ENCODE measurements around the gene LYRM1. TPM values are rescaled to one million over a fixed set of nuclear protein-coding genes. Genes with fewer than 3 reads are reported as not detected.

LYRM1 gene
- polyA plus RNA-seq, 1 donor (not counting 4 experiments of a cell fraction or from before 2014, with no cell fraction given) = 21.7 TPM

DNA sequence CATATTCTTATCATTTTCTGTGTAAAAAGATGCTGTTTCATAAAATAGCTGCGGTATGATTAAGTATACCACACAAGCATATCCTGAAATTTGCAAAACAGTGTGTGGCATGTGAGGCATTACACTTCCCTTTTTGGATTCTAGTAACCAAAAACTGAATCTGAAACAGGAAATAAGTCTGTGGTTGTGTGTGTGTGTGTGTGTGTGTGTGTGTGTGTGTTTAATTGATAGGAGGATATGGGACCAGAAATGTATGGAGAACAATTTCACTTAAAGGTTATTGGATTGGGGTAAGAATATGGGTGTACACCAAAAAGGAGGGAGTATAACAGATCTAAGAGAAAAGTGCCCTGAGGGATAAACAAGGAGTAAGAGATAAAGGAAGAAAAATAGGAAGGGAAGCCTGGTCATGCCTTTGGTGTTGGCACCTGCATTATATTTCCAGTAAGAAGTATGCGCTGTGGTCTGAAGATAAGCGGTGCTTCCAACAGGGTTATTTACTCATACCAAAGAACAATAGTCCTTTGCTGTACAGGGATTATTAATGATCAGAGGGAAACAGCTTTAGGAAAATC lies 4.0 kb downstream of the LYRM1 start:
- Histone ChIP-seq H3K27me3 (ENCODE audit: control insufficient read depth, extremely low read depth, insufficient read depth, low read length) (no peaks in the 10 kb centered on the region), H3K4me2 (ENCODE audit: control insufficient read depth, extremely low read depth, insufficient read depth, low read depth, low read length) (peak overlapping the region; percentile 81), H3K9ac (ENCODE audit: control insufficient read depth, extremely low read depth, insufficient read depth, low read length) (peak overlapping the region; percentile 45), H4K20me1 (ENCODE audit: control insufficient read depth, extremely low read depth, insufficient read depth, low read length) (no peaks in the 10 kb centered on the region), H3K9me3 (ENCODE audit: control insufficient read depth, low read depth, low read length) (no peaks in the 10 kb centered on the region), H2AFZ (ENCODE audit: control insufficient read depth, low read length) (no peak overlapping the region), H3K27ac (ENCODE audit: control insufficient read depth, insufficient read depth, low read length) (peak overlapping the region; percentile 76), H3K79me2 (ENCODE audit: control insufficient read depth, insufficient read depth, low read length) (peaks cover 15% of the 10 kb centered on the region), H3K4me1 (ENCODE audit: control insufficient read depth, extremely low read depth, insufficient read depth, low read length) (peaks cover 54% of the 10 kb centered on the region), H3K9me1 (ENCODE audit: control insufficient read depth, extremely low read depth, insufficient read depth, low read length) (no peaks in the 10 kb centered on the region), H3K4me3 (ENCODE audit: control insufficient read depth in 2 of 3, extremely low read depth in 1 of 3, insufficient read depth in 2 of 3, low read depth in 1 of 3, low read length in 3 of 3) (peak overlapping the region in 1 of 3 experiments; percentile 21), H3K36me3 (ENCODE audit: control insufficient read depth in 2 of 2, extremely low read depth in 1 of 2, insufficient read depth in 2 of 2, low read length in 2 of 2) (no peaks in the 10 kb centered on the region)
- TF ChIP-seq CTCF (optimal IDR thresholded peaks at IDR 0.05 in 1 of 3, IDR thresholded peaks at IDR 0.05 in 1 of 3, conservative IDR thresholded peaks at IDR 0.05 in 1 of 3; ENCODE audit: extremely low read depth in 1 of 3, insufficient read depth in 2 of 3, low read length in 3 of 3) (no peak), EZH2 (IDR thresholded peaks at IDR 0.05; ENCODE audit: low read length) (no peak)
- DNase-seq (ENCODE audit: low read depth, low spot score) (peak; percentile 73), FAIRE-seq (peak; percentile 58)
- dilution Hi-C loops (cut with MboI; ENCODE audit: extremely low pct_ligation_motif_present, low sequenced_read_pairs) = no loop called here

DNA sequence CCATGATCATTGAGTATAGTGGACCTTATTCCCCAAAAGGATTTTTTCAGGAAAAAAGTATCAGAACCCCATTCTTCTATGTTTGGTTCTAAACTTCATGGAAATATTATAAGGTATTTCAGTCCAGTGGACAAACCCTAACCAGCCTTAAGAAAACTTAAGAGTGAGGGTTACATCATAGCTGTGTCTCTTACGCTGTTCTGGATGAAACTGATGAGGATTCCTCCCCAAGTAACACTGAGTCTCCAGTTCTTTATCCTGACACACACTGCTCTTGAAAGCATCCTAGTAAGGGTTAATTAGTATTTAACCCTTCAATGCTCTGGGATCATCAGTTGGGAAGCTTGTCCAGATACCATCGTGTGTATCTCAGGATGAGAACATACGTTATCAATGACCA lies 5.0 kb downstream of the LYRM1 start:
- Histone ChIP-seq H3K4me1 (ENCODE audit: control insufficient read depth, extremely low read depth, insufficient read depth, low read length) (peaks cover 63% of the 10 kb centered on the region), H4K20me1 (ENCODE audit: control insufficient read depth, extremely low read depth, insufficient read depth, low read length) (no peaks in the 10 kb centered on the region), H3K79me2 (ENCODE audit: control insufficient read depth, insufficient read depth, low read length) (peaks cover 12% of the 10 kb centered on the region), H3K4me2 (ENCODE audit: control insufficient read depth, extremely low read depth, insufficient read depth, low read depth, low read length) (peak overlapping the region; percentile 81), H3K9ac (ENCODE audit: control insufficient read depth, extremely low read depth, insufficient read depth, low read length) (peak overlapping the region; percentile 22), H2AFZ (ENCODE audit: control insufficient read depth, low read length) (no peak overlapping the region), H3K36me3 (ENCODE audit: control insufficient read depth in 2 of 2, extremely low read depth in 1 of 2, insufficient read depth in 2 of 2, low read length in 2 of 2) (no peaks in the 10 kb centered on the region), H3K27ac (ENCODE audit: control insufficient read depth, insufficient read depth, low read length) (peak overlapping the region; percentile 76), H3K9me3 (ENCODE audit: control insufficient read depth, low read depth, low read length) (no peaks in the 10 kb centered on the region), H3K9me1 (ENCODE audit: control insufficient read depth, extremely low read depth, insufficient read depth, low read length) (no peaks in the 10 kb centered on the region), H3K4me3 (ENCODE audit: control insufficient read depth in 2 of 3, extremely low read depth in 1 of 3, insufficient read depth in 2 of 3, low read depth in 1 of 3, low read length in 3 of 3) (no peak overlapping the region), H3K27me3 (ENCODE audit: control insufficient read depth, extremely low read depth, insufficient read depth, low read length) (no peaks in the 10 kb centered on the region)
- dilution Hi-C loops (cut with MboI; ENCODE audit: extremely low pct_ligation_motif_present, low sequenced_read_pairs) = no loop called here
- FAIRE-seq = no peak
- DNase-seq (ENCODE audit: low read depth, low spot score) = no peak
- TF ChIP-seq CTCF (optimal IDR thresholded peaks at IDR 0.05 in 1 of 3, IDR thresholded peaks at IDR 0.05 in 1 of 3, conservative IDR thresholded peaks at IDR 0.05 in 1 of 3; ENCODE audit: extremely low read depth in 1 of 3, insufficient read depth in 2 of 3, low read length in 3 of 3) (no peak), EZH2 (IDR thresholded peaks at IDR 0.05; ENCODE audit: low read length) (no peak)
